Large intestine (tissue), 3 donors: Measurements from ENCODE around the gene GABBR1. TPM values are rescaled to one million over a fixed set of nuclear protein-coding genes. Genes with fewer than 3 reads are reported as not detected.

ENCODE experiments used
- DNase-seq, 2 donors: peaks; one replicate each; pipeline versions ENCODE4 v3.0.0 to v3.0.0-alpha.2; 2013
- H3K27ac ChIP-seq: one replicate; pipeline ENCODE4 v1.5.1; 2013; ENCODE audit warnings: low read length
- H3K27me3 ChIP-seq: 2 replicates; pipeline ENCODE4 v1.6.1; 2013; ENCODE audit warnings: low read length; ENCODE audit not compliant: control insufficient read depth, insufficient read depth
- H3K36me3 ChIP-seq: 2 replicates; pipeline ENCODE4 v1.6.1; 2013; ENCODE audit warnings: low read length; ENCODE audit not compliant: control insufficient read depth, insufficient read depth
- H3K4me1 ChIP-seq: one replicate; pipeline ENCODE4 v1.6.1; 2013; ENCODE audit warnings: low read length; ENCODE audit not compliant: control insufficient read depth, insufficient read depth
- H3K4me3 ChIP-seq: one replicate; pipeline ENCODE4 v1.5.1; 2013; ENCODE audit warnings: low read length
- H3K9me3 ChIP-seq: one replicate; pipeline ENCODE4 v1.6.1; 2013; ENCODE audit warnings: mild to moderate bottlenecking, low read depth, low read length, moderate library complexity; ENCODE audit not compliant: control insufficient read depth
- WGBS: methylation state at CpG from one replicate; pipeline ENCODE4 v1.1.5; 2013; ENCODE audit warnings: low lambda C conversion rate; ENCODE audit not compliant: insufficient coverage; 5-methylcytosine and 5-hydroxymethylcytosine counted together
- polyA plus RNA-seq: library from polyadenylated mRNA; unstranded; fragments of 120-200 nt; gene quantifications from one replicate; pipeline ENCODE4 v1.2.1, GENCODE V29; 2013

The GABBR1 gene
- polyA plus RNA-seq, 1 donor: 35.9 TPM

DNA sequence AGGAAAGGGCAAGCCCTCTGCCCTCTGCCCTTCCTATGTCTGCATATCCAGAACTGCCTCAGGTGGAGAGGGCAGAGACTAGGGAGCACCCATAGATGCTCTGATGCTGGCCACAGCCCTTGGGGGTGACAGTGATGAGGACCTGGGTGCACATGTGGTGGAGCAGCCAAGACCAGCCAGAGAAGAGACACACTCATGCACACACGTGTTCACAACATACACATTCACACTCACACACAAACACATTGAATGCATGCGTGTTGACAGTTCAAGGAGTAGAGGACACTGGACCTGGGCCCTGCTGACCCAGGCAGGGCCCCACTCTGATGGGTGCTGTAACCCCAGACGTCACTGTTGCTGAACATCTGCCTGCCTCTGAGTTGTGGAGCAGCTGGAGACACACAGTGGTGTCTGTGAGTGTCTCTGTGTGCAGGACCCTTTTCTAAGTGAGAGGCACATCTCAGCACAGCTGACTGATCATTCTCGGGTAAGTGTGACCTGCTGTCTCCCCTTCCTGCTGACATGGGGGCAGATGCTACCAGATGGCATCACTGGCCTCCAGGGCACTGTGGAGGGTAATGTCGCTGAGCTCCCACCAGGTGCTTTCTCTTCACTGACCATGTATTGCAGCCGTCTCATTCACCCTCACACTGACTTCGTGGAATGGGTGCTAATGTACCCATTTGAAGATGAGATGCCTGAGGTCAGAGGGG lies 115.1 kb downstream of the GABBR1 start:
- WGBS: no CpG with 5 or more reads among the region's 7 CpGs
- Histone ChIP-seq H3K4me1 (no peaks in the 10 kb centered on the region), H3K36me3 (no peaks in the 10 kb centered on the region), H3K27me3 (no peaks in the 10 kb centered on the region), H3K4me3 (no peak overlapping the region), H3K9me3 (no peaks in the 10 kb centered on the region), H3K27ac (no peak overlapping the region)
- DNase-seq: no peak

DNA sequence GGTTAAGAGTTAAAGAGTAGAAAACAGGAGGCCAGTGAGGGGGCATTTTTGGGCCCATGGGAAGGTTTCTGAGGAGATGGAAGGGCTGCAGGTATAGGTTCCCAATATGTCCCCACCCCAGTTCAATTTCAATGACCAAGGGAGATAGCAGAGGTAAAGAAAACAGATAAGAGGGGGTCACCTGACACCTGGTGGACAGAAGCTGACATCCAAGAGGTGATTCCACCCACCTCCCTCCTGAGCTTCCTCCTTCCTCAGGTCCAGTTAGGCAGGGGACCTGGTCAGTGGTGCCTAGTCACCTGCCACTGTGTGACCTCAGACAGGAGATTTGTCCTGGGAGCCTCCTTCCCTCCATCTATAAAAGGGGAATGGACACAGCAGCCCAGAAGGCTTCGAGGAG lies 115.7 kb downstream of the GABBR1 start:
- no peaks in the 10 kb centered on the region for H3K4me1 ChIP-seq
- no peak for DNase-seq
- no CpG with 5 or more reads among the region's 1 CpG for WGBS
- no peaks in the 10 kb centered on the region for H3K27me3 ChIP-seq
- H3K27ac ChIP-seq: no peak overlapping the region
- H3K4me3 ChIP-seq: no peak overlapping the region
- H3K9me3 ChIP-seq: no peaks in the 10 kb centered on the region
- H3K36me3 ChIP-seq: no peaks in the 10 kb centered on the region

DNA sequence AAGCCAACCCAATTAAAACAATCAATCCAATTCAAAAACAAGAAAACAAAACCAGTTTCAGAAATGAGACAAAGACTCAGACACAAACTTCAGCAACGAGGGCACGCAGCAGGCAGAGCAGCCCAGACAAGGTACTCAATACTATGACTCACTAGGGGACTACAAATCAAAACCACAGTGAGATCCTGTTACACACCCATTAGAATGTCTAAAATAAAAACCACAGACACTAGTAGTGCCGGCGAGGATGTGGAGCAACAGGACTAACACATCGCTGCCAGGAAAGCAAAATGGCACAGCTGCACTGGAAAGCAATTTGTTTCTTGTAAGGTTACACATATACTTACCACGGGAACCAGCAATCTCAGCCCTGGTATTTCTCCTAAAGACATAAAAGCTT lies 116.9 kb downstream of the GABBR1 start:
- DNase-seq: no peak
- Histone ChIP-seq H3K27me3 (no peaks in the 10 kb centered on the region), H3K4me1 (no peaks in the 10 kb centered on the region), H3K4me3 (no peak overlapping the region), H3K27ac (no peak overlapping the region), H3K36me3 (no peaks in the 10 kb centered on the region), H3K9me3 (no peaks in the 10 kb centered on the region)
- no CpG with 5 or more reads among the region's 6 CpGs for WGBS

DNA sequence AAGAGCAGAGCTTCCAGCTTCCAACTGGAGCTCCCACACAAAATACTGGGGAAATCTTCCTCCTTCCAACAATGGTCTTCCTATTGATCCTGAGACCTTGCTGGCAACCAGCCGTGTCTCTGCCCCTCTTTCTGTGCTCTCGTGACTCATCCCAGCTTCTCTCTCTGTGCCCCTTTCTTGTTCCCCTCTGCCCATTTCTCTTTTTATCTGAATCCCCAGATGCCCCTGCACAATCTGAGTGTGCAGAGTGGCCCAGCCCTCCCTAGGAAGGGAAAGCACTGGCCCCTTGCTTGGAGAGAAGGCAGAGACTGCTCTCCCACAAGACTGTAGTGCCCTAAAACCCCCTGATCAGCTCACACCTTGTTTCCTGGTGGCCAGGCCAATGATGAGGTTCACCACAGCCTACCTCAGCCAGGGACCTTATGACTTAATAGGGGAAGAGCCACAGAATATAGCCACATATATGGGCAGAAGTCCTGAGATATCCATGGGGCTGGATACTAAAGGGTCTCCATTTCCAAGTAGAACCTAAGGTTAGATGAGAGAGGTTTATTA lies 122.2 kb downstream of the GABBR1 start:
- no peak overlapping the region for H3K4me3 ChIP-seq
- DNase-seq: no peak
- H3K4me1 ChIP-seq: no peaks in the 10 kb centered on the region
- H3K27me3 ChIP-seq: no peaks in the 10 kb centered on the region
- WGBS: 100% methylated on average over 1 of the region's 2 CpGs
- no peaks in the 10 kb centered on the region for H3K9me3 ChIP-seq
- H3K27ac ChIP-seq: no peak overlapping the region
- H3K36me3 ChIP-seq: no peaks in the 10 kb centered on the region

DNA sequence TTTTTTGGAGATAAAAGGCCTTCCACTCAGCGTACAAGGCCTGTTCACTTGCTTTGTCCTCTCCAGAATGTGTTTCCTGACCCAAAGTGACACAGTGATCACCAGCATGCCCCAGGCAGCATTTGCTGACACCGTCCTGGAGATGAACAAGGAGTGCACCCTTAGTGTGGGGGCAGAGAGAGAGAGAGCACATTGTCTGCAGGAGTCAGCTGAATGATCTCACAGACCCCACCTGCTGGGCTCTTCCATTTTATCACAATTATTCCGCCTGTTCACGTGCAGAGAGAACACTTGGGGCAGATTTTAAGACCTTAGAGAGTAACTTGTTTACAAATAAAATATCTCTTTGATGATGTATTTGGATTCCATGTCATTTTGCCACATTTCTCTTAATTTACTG lies 122.8 kb downstream of the GABBR1 start:
- Histone ChIP-seq H3K36me3 (no peaks in the 10 kb centered on the region), H3K27ac (no peak overlapping the region), H3K4me1 (no peaks in the 10 kb centered on the region), H3K9me3 (no peaks in the 10 kb centered on the region), H3K27me3 (no peaks in the 10 kb centered on the region), H3K4me3 (no peak overlapping the region)
- no CpG with 5 or more reads among the region's 4 CpGs for WGBS
- DNase-seq: no peak

Other genes starting within 250 kb of the GABBR1 start
- gene OR12D2, start 237.6 kb downstream of the GABBR1 start, polyA plus RNA-seq: not detected
- gene OR12D1, start 218.3 kb downstream of the GABBR1 start, polyA plus RNA-seq: not detected
- gene OR10C1, start 193.9 kb downstream of the GABBR1 start, polyA plus RNA-seq: not detected
- gene OR11A1, start 176.1 kb downstream of the GABBR1 start, polyA plus RNA-seq: not detected
- not detected for gene OR2H1, start 176.0 kb downstream of the GABBR1 start, polyA plus RNA-seq
- not detected for gene MAS1L, start 145.2 kb downstream of the GABBR1 start, polyA plus RNA-seq
- gene UBD, start 73.5 kb downstream of the GABBR1 start, polyA plus RNA-seq: 8.1 TPM
- 0.03 TPM for gene OR2H2, start 48.1 kb downstream of the GABBR1 start, polyA plus RNA-seq
- gene MOG, start 23.9 kb upstream of the GABBR1 start, polyA plus RNA-seq: 0.04 TPM
- gene ZFP57, start 48.0 kb upstream of the GABBR1 start, polyA plus RNA-seq: not detected
- gene HLA-F, start 90.3 kb upstream of the GABBR1 start, polyA plus RNA-seq: 8.2 TPM
- gene HLA-G, start 194.6 kb upstream of the GABBR1 start, polyA plus RNA-seq: 0.06 TPM